Peyer's patch (tissue), 4 donors: ENCODE results near the gene INPP5A.

Source experiments
- POLR2A ChIP-seq, 2 donors: fragments of 450-650 bp; IDR thresholded peaks; one replicate each; pipeline ENCODE4 v1.5.1; 2017; ENCODE audit warnings: antibody characterized with exemption in 2 of 2, mild to moderate bottlenecking in 2 of 2, moderate library complexity in 2 of 2
- TF ChIP-seq, protein P1 (sequence below), 6 experiments: fragments of 450-650 bp in 4 of 6; fragments of 200-600 bp in 2 of 6; sonication (generic) in 1 of 6; IDR thresholded peaks; one replicate each; pipeline ENCODE4 v1.5.1; 2017 to 2019; ENCODE audit warnings: antibody characterized with exemption in 6 of 6, mild to moderate bottlenecking in 3 of 6, moderate library complexity in 1 of 6

DNA sequence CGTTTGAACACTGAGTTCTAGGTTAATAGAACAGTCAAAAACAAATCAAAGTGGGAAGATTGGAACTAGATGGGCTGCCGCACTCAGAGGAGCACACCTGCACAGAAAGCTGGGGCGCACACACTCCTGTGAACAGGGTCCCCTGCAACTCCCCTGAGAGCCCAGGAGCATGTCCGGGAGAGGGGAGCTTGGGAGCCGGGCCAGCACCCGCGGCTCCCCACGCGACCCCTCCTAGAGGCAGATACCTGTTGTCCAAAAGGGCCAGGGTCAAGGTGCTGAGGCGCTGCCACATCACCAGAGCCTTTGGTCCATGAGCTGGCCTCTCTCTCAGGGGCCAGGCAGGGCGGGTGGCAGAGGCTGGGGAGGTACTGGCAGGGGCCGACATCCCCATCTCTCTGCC lies 242.8 kb downstream of the INPP5A start:
- TF ChIP-seq, protein P1, sequence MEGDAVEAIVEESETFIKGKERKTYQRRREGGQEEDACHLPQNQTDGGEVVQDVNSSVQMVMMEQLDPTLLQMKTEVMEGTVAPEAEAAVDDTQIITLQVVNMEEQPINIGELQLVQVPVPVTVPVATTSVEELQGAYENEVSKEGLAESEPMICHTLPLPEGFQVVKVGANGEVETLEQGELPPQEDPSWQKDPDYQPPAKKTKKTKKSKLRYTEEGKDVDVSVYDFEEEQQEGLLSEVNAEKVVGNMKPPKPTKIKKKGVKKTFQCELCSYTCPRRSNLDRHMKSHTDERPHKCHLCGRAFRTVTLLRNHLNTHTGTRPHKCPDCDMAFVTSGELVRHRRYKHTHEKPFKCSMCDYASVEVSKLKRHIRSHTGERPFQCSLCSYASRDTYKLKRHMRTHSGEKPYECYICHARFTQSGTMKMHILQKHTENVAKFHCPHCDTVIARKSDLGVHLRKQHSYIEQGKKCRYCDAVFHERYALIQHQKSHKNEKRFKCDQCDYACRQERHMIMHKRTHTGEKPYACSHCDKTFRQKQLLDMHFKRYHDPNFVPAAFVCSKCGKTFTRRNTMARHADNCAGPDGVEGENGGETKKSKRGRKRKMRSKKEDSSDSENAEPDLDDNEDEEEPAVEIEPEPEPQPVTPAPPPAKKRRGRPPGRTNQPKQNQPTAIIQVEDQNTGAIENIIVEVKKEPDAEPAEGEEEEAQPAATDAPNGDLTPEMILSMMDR (IDR thresholded peaks at IDR 0.05), result no peak
- TF ChIP-seq POLR2A (IDR thresholded peaks at IDR 0.05), result no peak
